HG02938 (cell line): ENCODE measurements around the gene TNS1.

ENCODE experiments used
- ATAC-seq: cut with Tn5 transposase; IDR thresholded peaks from one replicate; pipeline ENCODE4 v1.9.1; 2021; ENCODE audit warnings: mild to moderate bottlenecking, moderate library complexity; ENCODE audit not compliant: unreplicated experiment

The TNS1 gene

DNA sequence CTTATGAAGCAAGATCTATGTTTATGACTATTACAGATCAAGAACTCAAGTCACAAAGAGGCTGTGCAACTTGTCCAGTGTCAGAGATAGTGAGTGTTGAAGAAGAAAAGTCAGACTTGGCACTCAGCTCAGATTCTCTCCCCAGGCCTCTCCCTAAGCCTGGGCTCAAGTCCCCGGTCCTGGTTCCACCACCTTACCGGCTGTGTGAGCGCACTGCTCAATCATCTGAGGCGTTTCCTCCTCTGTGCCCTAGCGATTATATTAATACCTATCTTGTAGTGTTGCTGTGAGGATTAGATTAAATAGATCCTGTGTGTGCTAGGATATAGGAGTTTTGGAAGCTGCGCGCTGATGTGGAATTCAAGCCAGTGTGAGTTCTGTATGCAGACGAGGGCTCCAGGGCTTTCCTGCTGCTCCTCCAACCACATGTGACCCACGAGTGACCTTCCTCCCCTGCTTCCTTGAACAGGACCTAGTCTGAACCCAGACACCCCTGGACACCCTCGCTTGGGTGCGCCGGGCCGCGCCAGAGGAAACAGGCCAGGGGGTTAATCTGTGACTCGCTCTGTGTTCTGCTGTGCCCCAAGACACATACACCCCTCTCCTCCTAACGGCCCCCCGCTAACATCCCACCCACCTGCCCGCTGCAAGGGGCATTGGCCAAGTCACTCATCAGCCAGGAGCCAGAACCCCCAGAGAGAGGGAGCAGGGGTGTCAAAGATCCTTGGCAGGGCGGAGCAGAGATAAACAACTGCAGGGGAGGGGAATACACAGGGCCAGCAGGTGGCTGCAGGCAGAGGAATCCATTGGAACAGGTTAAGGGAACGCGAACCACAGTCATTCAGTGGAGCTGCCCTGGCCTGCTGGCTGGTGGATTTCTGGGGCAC lies 38.3 kb downstream of the TNS1 start:
- ATAC-seq: no peak

DNA sequence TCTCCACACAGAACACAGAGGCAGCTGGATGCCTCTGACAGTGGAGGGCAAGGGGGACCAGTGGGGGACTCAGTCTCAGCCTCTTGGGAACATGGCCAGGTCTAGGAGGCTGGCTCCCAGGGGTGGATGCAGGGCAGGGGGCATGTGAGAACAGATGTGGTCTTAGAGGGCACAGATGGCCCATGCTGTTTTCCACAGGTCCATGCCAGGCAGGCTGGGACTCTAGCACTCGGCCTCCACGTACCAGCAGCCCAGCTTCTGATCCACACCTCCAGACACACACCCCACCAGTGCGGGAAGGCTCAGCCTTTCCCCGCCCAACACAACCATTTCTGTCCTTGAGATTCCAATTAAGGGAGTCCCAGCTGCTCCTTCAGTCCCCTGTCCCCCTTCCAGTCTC lies 42.4 kb downstream of the TNS1 start:
- ATAC-seq: no peak

DNA sequence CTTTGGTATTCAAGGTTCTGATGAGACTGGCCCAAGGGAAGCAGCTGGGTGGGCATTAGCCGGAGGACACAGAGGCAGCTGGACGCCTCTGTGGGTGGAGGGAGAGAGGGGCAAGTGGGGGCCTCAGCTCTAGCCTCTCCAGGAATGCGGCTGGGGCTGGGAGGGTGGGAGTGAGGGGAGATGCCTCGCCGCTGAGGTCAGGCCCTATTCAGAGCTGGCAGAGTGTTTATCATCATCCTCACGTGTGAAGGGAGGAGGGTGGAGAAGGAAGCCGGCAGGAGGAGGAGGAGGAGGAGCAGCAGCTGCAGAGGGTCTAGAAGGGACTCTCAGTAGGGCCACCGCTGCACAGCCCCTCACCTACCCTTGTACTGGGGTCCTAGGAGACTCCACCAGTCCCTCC lies 43.1 kb downstream of the TNS1 start:
- no peak for ATAC-seq

- ATAC-seq: no peak
Observed at GRCh38 chr2:217958884-217959225, 43.9 kb downstream of the TNS1 start.

DNA sequence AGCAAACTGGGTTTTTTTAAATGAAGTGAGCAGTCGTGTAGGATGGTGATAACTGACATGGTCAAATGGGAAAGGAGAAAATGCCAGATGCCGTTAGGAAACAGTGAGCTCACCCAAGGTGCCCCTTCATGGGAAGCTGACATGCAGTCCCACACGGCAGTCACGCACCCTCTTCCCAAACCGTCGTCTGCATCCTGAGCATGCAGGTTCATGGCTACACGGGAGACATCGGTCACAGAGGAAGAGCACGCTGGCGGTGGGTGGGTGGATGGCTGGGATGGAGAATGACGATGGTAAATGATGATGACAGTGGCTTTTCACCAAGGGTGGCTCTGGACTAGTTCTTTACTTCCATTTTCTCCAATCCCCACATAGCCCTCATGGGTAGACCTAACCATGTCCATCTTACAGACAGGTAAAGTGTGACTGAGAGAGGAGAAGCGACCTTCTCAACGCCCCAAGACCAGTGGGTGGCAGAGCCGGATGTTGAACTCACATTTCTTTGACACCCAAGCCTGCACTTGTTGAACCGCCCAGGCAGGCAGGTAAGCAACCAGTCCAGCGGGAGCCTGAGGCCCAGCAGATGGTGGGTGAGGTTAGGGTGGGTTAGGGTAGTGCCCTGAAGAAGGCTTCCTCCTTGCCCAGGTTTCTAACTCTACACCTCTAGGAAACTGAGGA lies 44.5 kb downstream of the TNS1 start:
- no peak for ATAC-seq

GRCh38 chr2:217956586-217957457 lies 46.0 kb downstream of the TNS1 start:
- no peak for ATAC-seq

DNA sequence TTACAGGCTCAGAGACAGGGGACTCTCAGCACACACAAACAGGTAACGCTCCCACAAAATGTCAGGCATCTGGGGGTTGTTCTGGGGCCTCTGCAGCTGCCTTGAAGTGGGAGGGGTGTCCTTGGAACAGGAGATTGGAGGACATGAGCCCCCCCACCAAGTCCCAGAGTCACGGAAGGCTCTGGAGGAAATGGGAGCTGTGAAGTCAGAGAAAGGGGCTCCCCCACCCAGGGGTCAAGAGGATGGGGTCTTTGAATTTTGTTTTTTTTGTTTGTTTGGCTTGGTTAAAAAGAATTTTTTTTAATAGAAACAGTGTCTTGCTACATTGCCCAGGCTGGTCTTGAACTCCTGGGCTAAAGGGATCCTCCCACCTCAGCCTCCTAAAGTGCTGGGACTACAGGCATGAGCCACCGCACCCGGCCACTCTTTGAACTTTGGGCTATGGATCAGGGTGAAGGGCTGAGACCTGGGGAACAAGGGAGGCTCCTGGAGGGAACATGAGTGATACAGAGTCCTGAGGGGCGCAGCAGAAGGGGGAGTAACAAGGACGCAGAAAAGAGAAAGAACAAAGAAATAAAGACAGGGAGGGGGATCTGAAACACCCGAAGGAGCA lies 46.8 kb downstream of the TNS1 start:
- no peak for ATAC-seq

DNA sequence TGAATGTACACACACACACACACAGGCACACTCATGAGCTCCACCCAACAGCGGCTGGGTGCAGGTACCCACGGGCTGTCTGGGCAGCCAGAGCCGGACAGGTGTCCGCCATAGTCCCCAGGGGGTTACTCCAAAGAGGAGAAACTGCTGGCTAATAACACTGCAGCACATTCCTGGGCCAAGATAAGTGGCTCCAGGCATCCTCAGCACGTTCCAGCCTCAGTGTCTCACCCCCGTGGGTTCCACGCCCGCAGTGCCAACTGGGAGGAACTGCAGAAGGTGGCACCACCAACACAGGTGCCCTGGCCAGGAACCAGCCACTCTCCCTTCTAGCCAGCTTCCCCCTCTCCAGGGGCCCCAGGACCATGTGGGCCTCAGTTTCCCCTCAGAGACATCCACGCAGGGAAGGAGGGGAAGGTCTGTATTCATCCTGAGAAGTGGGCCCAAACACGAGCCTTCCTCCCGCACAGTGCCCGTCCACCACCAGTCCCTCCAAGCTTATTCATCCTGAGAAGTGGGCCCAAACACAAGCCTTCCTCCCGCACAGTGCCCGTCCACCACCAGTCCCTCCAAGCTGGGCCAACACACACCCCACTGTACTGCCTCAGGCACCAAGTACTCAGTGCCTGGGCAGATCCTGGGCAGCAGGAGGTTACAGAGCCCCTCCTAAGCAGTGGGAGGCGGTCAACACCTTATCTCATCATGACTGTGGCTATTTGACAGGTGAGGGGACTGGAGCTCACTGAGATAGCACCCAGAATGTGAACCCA lies 47.6 kb downstream of the TNS1 start:
- no peak for ATAC-seq

DNA sequence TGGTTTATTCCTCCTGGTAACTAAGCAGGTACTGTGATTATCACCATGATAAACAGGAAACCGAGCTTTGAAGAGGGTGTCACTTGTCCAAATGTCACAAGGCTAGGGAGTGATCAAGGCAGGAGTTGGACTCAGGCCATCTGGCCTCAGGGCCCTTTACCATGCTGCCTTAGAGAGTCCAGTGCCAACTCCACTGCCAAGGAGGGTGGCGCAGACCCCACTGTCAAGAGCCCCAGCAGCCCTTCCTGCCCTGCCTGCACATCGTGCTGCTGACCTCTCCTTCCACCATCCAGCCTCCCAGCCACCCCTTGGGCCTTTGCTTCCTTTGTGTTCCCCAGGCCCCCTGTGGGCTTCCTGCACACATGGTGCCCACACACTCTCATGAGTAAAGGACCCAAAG lies 48.3 kb downstream of the TNS1 start:
- no peak for ATAC-seq

- no peak for ATAC-seq
Observed at GRCh38 chr2:217954051-217954450, 48.7 kb downstream of the TNS1 start.

- ATAC-seq: no peak
Observed at GRCh38 chr2:217953531-217953932, 49.3 kb downstream of the TNS1 start.

DNA sequence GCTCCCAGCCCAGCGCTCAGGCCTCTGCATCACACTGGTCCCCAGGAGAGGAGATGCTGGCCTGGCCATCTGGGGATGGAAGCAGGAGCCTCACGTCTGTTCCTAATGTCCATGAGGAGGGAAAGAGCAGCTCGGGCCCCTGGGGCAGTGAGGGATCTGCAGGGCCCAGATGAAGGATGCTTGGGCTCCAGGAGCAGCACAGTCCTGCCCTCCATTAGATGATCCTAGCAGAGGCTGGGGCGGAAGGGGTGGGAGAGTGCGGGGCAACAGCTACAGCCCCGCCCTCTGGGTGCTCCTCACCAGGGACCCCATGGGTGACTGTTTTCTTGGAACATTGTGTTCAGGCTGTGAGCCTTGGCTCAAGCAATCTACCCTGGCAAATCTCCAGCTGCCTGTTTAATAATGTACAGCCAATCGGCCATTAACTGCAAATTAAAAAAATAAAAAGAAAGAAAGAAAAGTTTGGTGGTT lies 49.7 kb downstream of the TNS1 start:
- no peak for ATAC-seq

DNA sequence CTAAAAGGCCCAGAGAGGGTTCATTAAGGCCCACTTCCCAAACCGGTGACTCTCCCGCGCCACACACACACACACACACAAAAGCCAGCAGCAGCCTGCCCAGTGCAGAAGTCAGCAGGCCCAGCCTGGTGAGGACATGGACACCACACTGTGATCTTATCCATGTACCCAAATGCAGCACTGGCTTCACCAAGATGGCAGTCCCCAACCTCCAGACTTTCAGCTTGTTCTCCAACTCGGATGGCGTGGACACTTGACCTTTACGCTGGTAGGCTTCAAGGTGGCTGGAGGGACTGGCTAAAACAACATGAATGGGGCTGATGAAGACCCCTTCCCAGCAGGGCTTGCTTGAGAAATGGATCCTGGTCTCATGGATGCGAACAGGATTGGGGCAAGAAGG lies 50.4 kb downstream of the TNS1 start:
- no peak for ATAC-seq

GRCh38 chr2:217951521-217952247 lies 51.1 kb downstream of the TNS1 start:
- no peak for ATAC-seq

GRCh38 chr2:217951091-217951490 lies 51.7 kb downstream of the TNS1 start:
- ATAC-seq: no peak

GRCh38 chr2:217950401-217950871 lies 52.4 kb downstream of the TNS1 start:
- ATAC-seq: no peak

DNA sequence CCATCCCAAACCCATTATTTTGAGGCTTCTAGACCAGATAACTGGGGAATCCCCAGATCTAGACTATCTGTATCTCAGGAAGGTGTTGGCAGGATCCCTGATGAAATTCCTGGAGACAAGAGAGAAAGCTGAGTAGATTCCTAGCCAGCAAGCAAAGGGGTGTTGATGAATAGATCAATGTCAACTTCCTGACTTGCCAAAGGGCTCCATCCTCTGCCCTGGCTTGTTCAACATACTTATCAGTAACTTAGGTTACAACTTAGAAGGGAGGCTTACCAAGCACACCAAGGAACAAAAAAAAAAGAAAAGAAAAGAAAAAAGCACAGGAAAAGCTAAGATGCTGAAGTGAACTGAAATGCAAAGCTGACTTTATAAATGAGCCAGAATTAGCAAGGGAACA lies 53.3 kb downstream of the TNS1 start:
- no peak for ATAC-seq

GRCh38 chr2:217948897-217949296 lies 53.9 kb downstream of the TNS1 start:
- no peak for ATAC-seq

DNA sequence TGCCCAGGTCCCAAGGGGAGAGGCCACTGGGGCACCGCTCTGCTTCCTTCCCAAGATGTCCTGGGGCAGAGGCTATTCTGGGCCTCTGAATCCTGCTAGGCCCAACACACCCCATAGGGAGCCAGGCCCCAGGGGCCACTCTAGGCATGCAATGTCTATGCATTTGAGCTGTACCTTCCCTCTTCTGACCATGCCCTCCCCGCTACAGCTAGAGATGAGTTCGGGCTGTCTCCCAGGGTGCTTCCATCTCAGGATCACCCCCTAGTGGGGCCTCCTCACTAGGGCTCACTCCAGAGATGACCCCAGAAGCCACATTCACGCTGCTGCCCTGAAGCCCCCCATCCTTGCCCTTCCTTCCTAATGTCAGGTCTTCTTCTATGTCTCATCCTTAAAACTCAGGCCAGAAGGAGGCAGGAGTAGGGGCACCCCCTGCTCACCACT lies 54.4 kb downstream of the TNS1 start:
- ATAC-seq: no peak
